ENCODE measurements around the gene TPCN2.
A peak's percentile ranks its signal among the peaks of the same experiment; 100 is the strongest.
"Not testable (repeated sequence)": the region's sequence is repeated elsewhere in the genome, so short reads cannot be mapped to it uniquely, and the experiment has no call there.

TPCN2 gene

DNA sequence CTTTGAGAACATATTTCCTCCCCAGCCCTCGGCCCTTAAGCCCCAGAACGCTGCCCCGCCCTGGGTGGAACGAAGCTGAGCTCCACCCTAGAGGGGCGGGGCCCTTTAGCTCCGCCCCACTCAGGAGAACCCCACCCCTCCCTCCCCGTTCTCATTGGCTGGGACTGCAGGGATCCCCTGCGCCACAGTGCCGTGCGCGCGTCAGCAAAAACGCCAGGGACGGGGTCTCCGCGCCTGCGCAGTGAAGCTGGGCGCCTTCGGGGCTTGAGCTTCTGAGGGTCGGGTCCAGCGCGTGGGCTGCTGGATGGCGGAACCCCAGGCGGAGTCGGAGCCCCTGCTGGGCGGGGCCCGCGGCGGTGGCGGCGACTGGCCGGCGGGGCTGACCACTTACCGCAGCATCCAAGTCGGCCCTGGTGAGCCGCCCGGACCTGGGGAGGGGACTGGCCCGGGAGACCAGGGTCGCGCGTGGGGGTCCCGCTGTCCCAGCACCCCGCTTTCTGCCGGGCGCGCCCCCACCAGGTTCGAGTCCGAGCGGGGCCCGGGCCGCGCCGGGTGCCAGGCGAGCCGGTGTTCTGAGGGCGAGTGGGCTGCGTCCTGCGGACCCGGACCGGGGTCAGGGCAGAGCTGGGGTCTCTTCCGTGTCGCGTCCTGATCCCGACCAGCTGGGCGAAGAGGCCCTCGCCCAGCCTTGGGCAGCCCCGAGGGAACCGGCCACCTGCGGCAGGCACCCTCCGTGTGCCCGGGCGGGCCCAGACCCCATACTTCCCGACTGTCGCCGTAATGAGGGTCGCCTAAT lies at the start of gene TPCN2:
Gene TPCN2 (plus strand): TSS at position 239 of the 796 bp plus-strand sequence. CDS start 66 bp downstream, at position 305.
- ATAC-seq: peak; percentile 92
- TF ChIP-seq GLIS3 (CRISPR knock-in tag; IDR thresholded peaks at IDR 0.05): no peak
- no peak for TF ChIP-seq ZNF565 (CRISPR knock-in tag; conservative IDR thresholded peaks at IDR 0.05; ENCODE audit: low read depth)
- TF ChIP-seq, protein P1, sequence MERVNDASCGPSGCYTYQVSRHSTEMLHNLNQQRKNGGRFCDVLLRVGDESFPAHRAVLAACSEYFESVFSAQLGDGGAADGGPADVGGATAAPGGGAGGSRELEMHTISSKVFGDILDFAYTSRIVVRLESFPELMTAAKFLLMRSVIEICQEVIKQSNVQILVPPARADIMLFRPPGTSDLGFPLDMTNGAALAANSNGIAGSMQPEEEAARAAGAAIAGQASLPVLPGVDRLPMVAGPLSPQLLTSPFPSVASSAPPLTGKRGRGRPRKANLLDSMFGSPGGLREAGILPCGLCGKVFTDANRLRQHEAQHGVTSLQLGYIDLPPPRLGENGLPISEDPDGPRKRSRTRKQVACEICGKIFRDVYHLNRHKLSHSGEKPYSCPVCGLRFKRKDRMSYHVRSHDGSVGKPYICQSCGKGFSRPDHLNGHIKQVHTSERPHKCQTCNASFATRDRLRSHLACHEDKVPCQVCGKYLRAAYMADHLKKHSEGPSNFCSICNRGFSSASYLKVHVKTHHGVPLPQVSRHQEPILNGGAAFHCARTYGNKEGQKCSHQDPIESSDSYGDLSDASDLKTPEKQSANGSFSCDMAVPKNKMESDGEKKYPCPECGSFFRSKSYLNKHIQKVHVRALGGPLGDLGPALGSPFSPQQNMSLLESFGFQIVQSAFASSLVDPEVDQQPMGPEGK (CRISPR knock-in tag; IDR thresholded peaks at IDR 0.05; ENCODE audit: borderline replicate concordance): no peak
- no peak for TF ChIP-seq ARNTL (CRISPR knock-in tag; IDR thresholded peaks at IDR 0.05; ENCODE audit: borderline replicate concordance, low read depth)
- TF ChIP-seq ZFP30 (CRISPR knock-in tag; IDR thresholded peaks at IDR 0.05): no peak
- no peak for TF ChIP-seq OSR1 (CRISPR knock-in tag; IDR thresholded peaks at IDR 0.05)
- no peak for TF ChIP-seq TCF4 (CRISPR knock-in tag; IDR thresholded peaks at IDR 0.05; ENCODE audit: borderline replicate concordance)
- TF ChIP-seq BACH2 (CRISPR knock-in tag; IDR thresholded peaks at IDR 0.05; ENCODE audit: borderline replicate concordance): no peak
- TF ChIP-seq ZFP3 (CRISPR knock-in tag; IDR thresholded peaks at IDR 0.05): no peak
- no peak for TF ChIP-seq ZC3H10 (CRISPR knock-in tag; IDR thresholded peaks at IDR 0.05)
- TF ChIP-seq CSRNP3 (CRISPR knock-in tag; IDR thresholded peaks at IDR 0.05): no peak
- no peak for TF ChIP-seq ESRRG (CRISPR knock-in tag; IDR thresholded peaks at IDR 0.05)
- TF ChIP-seq, protein P2, sequence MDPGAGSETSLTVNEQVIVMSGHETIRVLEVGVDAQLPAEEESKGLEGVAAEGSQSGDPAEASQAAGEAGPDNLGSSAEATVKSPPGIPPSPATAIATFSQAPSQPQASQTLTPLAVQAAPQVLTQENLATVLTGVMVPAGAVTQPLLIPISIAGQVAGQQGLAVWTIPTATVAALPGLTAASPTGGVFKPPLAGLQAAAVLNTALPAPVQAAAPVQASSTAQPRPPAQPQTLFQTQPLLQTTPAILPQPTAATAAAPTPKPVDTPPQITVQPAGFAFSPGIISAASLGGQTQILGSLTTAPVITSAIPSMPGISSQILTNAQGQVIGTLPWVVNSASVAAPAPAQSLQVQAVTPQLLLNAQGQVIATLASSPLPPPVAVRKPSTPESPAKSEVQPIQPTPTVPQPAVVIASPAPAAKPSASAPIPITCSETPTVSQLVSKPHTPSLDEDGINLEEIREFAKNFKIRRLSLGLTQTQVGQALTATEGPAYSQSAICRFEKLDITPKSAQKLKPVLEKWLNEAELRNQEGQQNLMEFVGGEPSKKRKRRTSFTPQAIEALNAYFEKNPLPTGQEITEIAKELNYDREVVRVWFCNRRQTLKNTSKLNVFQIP (CRISPR knock-in tag; IDR thresholded peaks at IDR 0.05; ENCODE audit: borderline replicate concordance, low read depth): no peak
- TF ChIP-seq TOX (CRISPR knock-in tag; IDR thresholded peaks at IDR 0.05; ENCODE audit: borderline replicate concordance): no peak
- no peak for TF ChIP-seq SNAI2 (CRISPR knock-in tag; IDR thresholded peaks at IDR 0.05)
- TF ChIP-seq PPARA (CRISPR knock-in tag; IDR thresholded peaks at IDR 0.05; ENCODE audit: borderline replicate concordance): no peak

DNA sequence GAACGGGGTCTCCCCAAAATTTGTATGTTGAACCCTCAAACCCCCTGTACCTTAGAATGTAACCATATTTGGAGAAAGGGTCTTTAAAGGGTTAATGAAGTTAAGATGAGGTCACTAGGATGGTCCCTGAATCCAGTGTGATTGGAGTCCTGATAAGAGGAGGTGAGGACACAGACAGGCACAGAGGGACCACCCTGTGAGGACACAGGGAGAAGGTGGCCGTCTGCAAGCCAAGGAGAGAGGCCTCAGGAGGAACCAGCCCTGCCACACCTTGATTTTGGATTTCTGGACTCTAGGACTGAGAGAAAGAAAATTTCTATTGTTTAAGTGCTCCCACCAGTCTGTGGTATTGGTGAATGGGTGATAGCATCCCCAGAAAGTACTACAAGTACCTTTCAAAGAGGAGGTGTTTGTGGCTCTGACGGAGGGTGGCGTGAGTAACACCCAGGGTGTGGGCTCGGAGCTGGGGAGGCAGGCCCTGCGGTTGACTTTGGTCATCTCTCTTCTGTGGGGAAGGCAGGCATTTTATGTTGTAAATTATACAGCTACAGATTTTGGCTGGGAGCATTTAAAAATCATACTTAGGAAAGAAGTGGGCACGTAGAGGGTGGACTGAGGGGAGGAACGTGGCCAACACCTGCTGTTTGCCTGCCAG lies 49.5 kb upstream of the TPCN2 start:
- TF ChIP-seq CSDC2 (CRISPR knock-in tag; IDR thresholded peaks at IDR 0.05): no peak
- TF ChIP-seq ESRRG (CRISPR knock-in tag; IDR thresholded peaks at IDR 0.05): no peak
- TF ChIP-seq OSR1 (CRISPR knock-in tag; IDR thresholded peaks at IDR 0.05): no peak
- TF ChIP-seq ZFP3 (CRISPR knock-in tag; IDR thresholded peaks at IDR 0.05): no peak
- TF ChIP-seq ZC3H10 (CRISPR knock-in tag; IDR thresholded peaks at IDR 0.05): no peak
- TF ChIP-seq TOX (CRISPR knock-in tag; IDR thresholded peaks at IDR 0.05; ENCODE audit: borderline replicate concordance): no peak
- TF ChIP-seq ZNF8 (CRISPR knock-in tag; IDR thresholded peaks at IDR 0.05): no peak
- no peak for TF ChIP-seq ZNF70 (CRISPR knock-in tag; IDR thresholded peaks at IDR 0.05)
- TF ChIP-seq BACH2 (CRISPR knock-in tag; IDR thresholded peaks at IDR 0.05; ENCODE audit: borderline replicate concordance): no peak
- TF ChIP-seq, protein P2 (CRISPR knock-in tag; IDR thresholded peaks at IDR 0.05; ENCODE audit: borderline replicate concordance, low read depth): no peak
- no peak for TF ChIP-seq CSRNP3 (CRISPR knock-in tag; IDR thresholded peaks at IDR 0.05)
- TF ChIP-seq GLIS3 (CRISPR knock-in tag; IDR thresholded peaks at IDR 0.05): no peak
- TF ChIP-seq ARNTL (CRISPR knock-in tag; IDR thresholded peaks at IDR 0.05; ENCODE audit: borderline replicate concordance, low read depth): no peak
- no peak for ATAC-seq

- not testable (repeated sequence) for ATAC-seq
These were observed 48.9 kb upstream of the TPCN2 start for GRCh38 chr11:68999748-69000355.
